Neural cell (in vitro differentiated cells): ENCODE data around the gene LRRC8B.
"Not testable (repeated sequence)": the region's sequence is repeated elsewhere in the genome, so short reads cannot be mapped to it uniquely, and the experiment has no call there.

ENCODE experiments used
- CTCF ChIP-seq: fragments of 450-650 bp; IDR thresholded peaks from 2 replicates; pipeline ENCODE4 v1.5.1; 2014; ENCODE audit warnings: antibody characterized with exemption, mild to moderate bottlenecking, moderate library complexity; ENCODE audit not compliant: poor library complexity, severe bottlenecking
- EP300 ChIP-seq: fragments of 450-650 bp; conservative IDR thresholded peaks from 2 replicates; pipeline ENCODE4 v1.6.1; 2014; ENCODE audit warnings: antibody characterized with exemption, mild to moderate bottlenecking, moderate library complexity; ENCODE audit not compliant: poor library complexity, severe bottlenecking
- EZH2 ChIP-seq: fragments of 200-600, 300-800 bp; shearing (Covaris generic), sonication (generic); IDR thresholded peaks from 2 replicates; pipeline ENCODE4 v1.6.1; 2014; ENCODE audit warnings: antibody characterized with exemption, low read length, borderline replicate concordance, mild to moderate bottlenecking; ENCODE audit not compliant: insufficient read depth, poor library complexity, severe bottlenecking
- MXI1 ChIP-seq: fragments of 450-650 bp; conservative IDR thresholded peaks from 2 replicates; pipeline ENCODE4 v1.6.1; 2014; ENCODE audit warnings: antibody characterized with exemption, mild to moderate bottlenecking; ENCODE audit not compliant: poor library complexity, severe bottlenecking
- POLR2AphosphoS5 ChIP-seq: IDR thresholded peaks from 2 replicates; pipeline ENCODE4 v1.6.1; 2012
- REST ChIP-seq: IDR thresholded peaks from 2 replicates; pipeline ENCODE4 v1.6.1; 2012; ENCODE audit warnings: borderline replicate concordance
- TAF1 ChIP-seq: IDR thresholded peaks from 2 replicates; pipeline ENCODE4 v1.6.1; 2012; ENCODE audit warnings: low read depth

GRCh38 chr1:89543632-89544031, 19.0 kb downstream of the LRRC8B start:
- not testable (repeated sequence) for TF ChIP-seq CTCF, EP300, REST, MXI1, POLR2AphosphoS5, EZH2, TAF1
